Activated naive CD8-positive, alpha-beta T cell treated with anti-CD3 and anti-CD28 coated beads, Interleukin-2, amount 50 U/mL, for 24 hours (primary cell): Measurements from ENCODE around the gene RPL15.
A peak's percentile ranks its signal among the peaks of the same experiment; 100 is the strongest.
"Not testable (repeated sequence)": the region's sequence is repeated elsewhere in the genome, so short reads cannot be mapped to it uniquely, and the experiment has no call there.

Experiments used
- ATAC-seq: fragments of 150-1000 bp; cut with Tn5 transposase; one replicate; pipeline ENCODE4 v1.10.0; 2021
- DNase-seq: peaks from one replicate; pipeline ENCODE4 v3.0.0; 2021
- H3K27ac Mint-ChIP-seq: one replicate; pipeline ENCODE4 v1.8.0; 2021; ENCODE audit warnings: mild to moderate bottlenecking, mixed read lengths
- H3K27me3 Mint-ChIP-seq: one replicate; pipeline ENCODE4 v1.8.0; 2021; ENCODE audit warnings: mixed read lengths
- H3K36me3 Mint-ChIP-seq: one replicate; pipeline ENCODE4 v1.8.0; 2021; ENCODE audit warnings: low read depth, mixed read lengths
- H3K4me1 Mint-ChIP-seq: one replicate; pipeline ENCODE4 v1.8.0; 2021; ENCODE audit warnings: mixed read lengths
- H3K4me3 Mint-ChIP-seq: one replicate; pipeline ENCODE4 v1.8.0; 2021; ENCODE audit warnings: mild to moderate bottlenecking, moderate library complexity, mixed read lengths
- H3K9me3 Mint-ChIP-seq: one replicate; pipeline ENCODE4 v1.8.0; 2021; ENCODE audit warnings: mixed read lengths

Gene RPL15

DNA sequence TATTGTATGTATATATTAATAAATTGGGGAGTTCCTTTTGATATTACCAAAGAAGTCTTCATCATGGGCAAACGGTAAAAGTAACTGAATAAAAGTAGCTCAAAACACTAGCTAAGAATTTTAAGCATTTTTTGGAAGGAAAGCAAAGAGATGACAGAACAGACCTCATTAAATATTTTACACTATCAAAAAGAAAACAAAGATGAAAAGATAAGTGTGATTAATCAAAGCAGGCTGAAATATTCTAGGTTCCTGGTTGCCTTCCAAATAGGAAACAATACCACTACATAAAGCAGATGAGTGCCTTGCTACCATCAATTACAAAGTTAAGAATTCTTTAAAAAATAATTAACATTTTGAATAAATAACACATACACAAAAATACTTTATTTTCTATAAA, 3.8 kb upstream of the RPL15 start:
- Mint-ChIP-seq H3K27me3 (no peaks in the 10 kb centered on the region), H3K27ac (no peak overlapping the region), H3K4me1 (peaks cover 22% of the 10 kb centered on the region), H3K36me3 (peaks cover 25% of the 10 kb centered on the region), H3K9me3 (no peaks in the 10 kb centered on the region), H3K4me3 (no peak overlapping the region)
- DNase-seq (no peak), ATAC-seq (no peak)

DNA sequence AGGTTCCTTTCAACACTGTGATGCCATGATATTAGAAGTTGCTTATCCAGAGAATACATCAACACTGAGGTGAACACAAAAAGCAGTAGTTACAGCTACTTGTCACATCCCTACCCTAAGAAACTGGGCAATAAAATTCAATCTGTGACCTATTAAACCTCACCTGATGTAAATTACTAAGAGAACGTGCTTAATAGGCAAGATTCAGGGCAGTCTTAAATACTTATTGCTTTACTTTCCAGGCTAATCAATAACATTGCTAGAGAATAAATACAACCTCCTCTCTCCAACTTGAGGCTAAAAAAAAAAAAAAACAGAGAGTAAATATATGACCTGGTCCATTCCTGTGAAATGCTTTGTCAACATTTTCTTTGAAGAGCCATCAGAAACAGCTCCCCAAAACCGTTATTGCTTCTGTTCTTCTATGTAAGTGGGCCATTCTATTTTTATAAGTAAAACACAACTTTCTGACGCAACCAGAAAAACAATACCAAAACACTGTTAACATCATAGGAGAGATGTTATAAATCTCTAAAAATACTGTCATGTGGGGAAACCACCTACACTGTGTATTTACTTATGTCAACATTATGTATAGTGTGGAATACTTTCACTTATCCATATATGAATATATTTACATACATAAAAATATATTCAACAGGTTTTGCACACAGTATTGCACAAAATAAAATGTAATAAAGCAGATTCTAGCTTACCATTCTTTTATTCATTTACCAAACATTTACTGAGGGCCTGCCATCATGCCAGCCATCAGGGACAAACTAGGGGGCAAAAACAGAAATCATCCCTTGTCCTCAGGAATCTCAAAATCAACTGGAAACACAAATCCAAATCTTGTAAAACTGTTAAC, 2.8 kb upstream of the RPL15 start:
- no peak overlapping the region for H3K4me3 Mint-ChIP-seq
- DNase-seq (no peak), ATAC-seq (no peak)
- peaks cover 34% of the 10 kb centered on the region for H3K36me3 Mint-ChIP-seq
- peaks cover 30% of the 10 kb centered on the region for H3K4me1 Mint-ChIP-seq
- no peak overlapping the region for H3K27ac Mint-ChIP-seq
- no peaks in the 10 kb centered on the region for H3K27me3 Mint-ChIP-seq
- H3K9me3 Mint-ChIP-seq, result no peaks in the 10 kb centered on the region

DNA sequence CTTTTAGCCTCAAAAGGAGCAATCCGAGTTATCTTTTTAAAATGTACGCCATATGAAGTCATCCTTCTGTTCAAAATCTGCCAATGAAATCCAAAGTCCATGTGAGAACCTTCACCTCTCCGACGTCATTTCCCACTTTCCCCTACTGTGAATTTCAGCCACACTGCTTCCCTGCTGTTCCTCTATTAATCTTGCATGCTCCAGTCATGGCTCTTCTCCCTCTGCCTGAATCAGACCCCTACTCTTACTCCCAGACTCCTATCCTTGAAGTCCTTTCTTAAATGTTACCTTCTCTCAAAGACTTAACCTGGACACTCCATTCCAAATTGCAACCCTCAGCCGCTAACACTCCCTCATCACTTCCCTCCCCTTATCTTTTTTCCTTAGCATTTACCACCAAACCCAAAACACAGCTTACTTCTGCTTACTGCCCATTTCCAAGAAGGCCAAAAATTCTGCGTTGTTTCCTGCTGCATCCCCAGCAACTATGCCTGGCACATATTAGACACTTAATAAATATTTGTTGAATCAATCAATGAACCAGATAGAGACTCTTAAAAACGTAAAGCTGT, 1.3 kb upstream of the RPL15 start:
- ATAC-seq, result no peak
- Mint-ChIP-seq H3K27ac (peak overlapping the region; percentile 99), H3K36me3 (peaks cover 44% of the 10 kb centered on the region), H3K4me3 (peak overlapping the region; percentile 99), H3K9me3 (no peaks in the 10 kb centered on the region), H3K4me1 (peaks cover 44% of the 10 kb centered on the region), H3K27me3 (no peaks in the 10 kb centered on the region)
- no peak for DNase-seq

DNA sequence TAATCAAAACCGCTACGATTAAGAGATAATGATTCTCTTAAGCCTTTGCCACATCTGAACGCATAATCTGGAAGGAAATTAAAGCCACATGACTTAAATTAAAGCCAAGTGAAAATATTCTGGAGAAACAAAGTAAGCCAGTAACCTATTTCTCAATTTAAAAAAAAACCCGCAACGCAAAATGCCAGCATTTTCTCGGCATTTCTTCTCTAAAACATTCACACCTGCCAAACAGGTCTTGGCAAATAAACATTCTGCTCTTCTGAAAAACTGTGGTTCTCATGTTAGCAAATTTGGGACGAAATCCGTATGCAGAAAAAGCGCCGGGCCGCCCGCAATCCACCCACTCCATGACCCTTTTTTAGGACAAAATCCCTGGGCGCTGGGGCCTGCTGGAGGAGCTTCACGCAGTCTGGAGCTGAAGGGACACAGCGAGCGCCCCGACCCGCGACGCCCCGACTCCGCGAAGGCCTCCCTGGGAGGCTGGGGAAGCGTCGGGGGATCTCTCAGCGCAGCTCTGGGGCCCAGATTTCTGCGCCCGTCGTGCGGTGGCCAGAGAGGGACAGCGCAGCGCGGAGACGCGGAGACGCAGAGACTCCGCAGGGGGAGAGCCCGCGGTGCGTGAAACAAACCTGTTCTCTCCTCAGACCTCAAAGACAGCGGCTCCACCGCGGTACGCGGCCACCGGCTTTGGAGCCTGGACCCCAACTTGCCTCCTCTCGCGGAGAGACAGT, 613 bp upstream of the RPL15 start:
- H3K4me1 Mint-ChIP-seq, result peaks cover 45% of the 10 kb centered on the region
- peak overlapping the region; percentile 99 for H3K4me3 Mint-ChIP-seq
- peaks cover 50% of the 10 kb centered on the region for H3K36me3 Mint-ChIP-seq
- DNase-seq, result no peak
- H3K9me3 Mint-ChIP-seq, result no peaks in the 10 kb centered on the region
- H3K27ac Mint-ChIP-seq, result peak overlapping the region; percentile 99
- ATAC-seq, result peak; percentile 41
- H3K27me3 Mint-ChIP-seq, result no peaks in the 10 kb centered on the region

DNA sequence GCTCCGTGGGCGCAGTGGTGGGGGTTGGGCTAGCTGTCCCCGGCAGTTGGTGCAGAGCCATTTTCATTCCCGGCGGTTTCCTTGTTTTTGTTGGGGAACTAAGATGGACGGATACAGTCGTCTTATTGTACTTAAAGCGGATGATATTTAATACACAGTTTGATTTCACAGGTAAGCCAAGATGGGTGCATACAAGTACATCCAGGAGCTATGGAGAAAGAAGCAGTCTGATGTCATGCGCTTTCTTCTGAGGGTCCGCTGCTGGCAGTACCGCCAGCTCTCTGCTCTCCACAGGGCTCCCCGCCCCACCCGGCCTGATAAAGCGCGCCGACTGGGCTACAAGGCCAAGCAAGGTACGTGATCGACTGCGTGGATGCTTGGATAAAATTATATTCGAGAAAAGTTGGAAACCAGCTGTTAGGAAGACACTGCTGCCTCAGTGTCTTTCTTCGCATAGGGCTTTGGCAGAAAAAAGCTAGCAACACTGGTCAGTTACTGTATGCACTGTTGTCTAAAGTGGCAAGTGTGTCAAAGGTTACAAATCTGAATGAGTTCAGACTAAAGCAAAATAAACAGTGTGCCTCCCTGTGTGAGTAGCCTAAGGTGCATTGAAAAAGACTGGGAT, 859 bp downstream of the RPL15 start:
- Mint-ChIP-seq H3K4me1 (peaks cover 45% of the 10 kb centered on the region), H3K4me3 (peak overlapping the region; percentile 99), H3K27ac (peak overlapping the region; percentile 99), H3K36me3 (peaks cover 55% of the 10 kb centered on the region)
- H3K9me3 Mint-ChIP-seq, DNase-seq, ATAC-seq, H3K27me3 Mint-ChIP-seq: not testable (repeated sequence)

DNA sequence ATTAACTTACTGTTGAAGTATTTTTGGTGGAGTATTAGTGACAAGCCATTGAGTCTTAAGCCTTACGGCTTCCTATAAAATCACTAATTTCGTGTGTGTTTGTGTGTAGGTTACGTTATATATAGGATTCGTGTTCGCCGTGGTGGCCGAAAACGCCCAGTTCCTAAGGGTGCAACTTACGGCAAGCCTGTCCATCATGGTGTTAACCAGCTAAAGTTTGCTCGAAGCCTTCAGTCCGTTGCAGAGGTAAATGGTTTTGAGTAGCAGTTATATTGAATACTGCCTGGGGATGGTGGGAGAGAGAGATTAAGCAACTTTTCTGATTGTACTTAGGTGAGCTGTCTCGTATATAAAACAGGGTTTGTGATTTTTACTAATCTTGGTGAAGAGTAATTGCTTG, 1.4 kb downstream of the RPL15 start:
- H3K27ac Mint-ChIP-seq, result peak overlapping the region; percentile 99
- H3K4me1 Mint-ChIP-seq, result peaks cover 45% of the 10 kb centered on the region
- peaks cover 55% of the 10 kb centered on the region for H3K36me3 Mint-ChIP-seq
- not testable (repeated sequence) for ATAC-seq, H3K27me3 Mint-ChIP-seq, H3K9me3 Mint-ChIP-seq, DNase-seq
- peak overlapping the region; percentile 99 for H3K4me3 Mint-ChIP-seq

DNA sequence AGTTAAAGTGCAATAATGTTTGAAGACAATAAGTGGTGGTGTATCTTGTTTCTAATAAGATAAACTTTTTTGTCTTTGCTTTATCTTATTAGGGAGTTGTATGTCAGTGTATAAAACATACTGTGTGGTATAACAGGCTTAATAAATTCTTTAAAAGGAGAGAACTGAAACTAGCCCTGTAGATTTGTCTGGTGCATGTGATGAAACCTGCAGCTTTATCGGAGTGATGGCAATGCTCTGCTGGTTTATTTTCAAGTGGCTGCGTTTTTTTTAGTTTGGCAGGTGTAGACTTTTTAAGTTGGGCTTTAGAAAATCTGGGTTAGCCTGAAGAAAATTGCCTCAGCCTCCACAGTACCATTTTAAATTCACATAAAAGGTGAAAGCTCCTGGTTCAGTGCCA, 2.7 kb downstream of the RPL15 start:
- H3K27me3 Mint-ChIP-seq, result no peaks in the 10 kb centered on the region
- H3K4me3 Mint-ChIP-seq, result peak overlapping the region; percentile 99
- DNase-seq, result no peak
- H3K4me1 Mint-ChIP-seq, result peaks cover 43% of the 10 kb centered on the region
- H3K36me3 Mint-ChIP-seq, result peaks cover 55% of the 10 kb centered on the region
- peak overlapping the region; percentile 69 for H3K27ac Mint-ChIP-seq
- H3K9me3 Mint-ChIP-seq, result no peaks in the 10 kb centered on the region
- no peak for ATAC-seq

- Mint-ChIP-seq H3K9me3 (no peaks in the 10 kb centered on the region), H3K27ac (peak overlapping the region; percentile 71), H3K4me3 (peak overlapping the region; percentile 99), H3K4me1 (peaks cover 37% of the 10 kb centered on the region), H3K36me3 (peaks cover 55% of the 10 kb centered on the region), H3K27me3 (no peaks in the 10 kb centered on the region)
- no peak for DNase-seq
- no peak for ATAC-seq
These were observed 3.3 kb downstream of the RPL15 start for GRCh38 chr3:23920151-23920655.

DNA sequence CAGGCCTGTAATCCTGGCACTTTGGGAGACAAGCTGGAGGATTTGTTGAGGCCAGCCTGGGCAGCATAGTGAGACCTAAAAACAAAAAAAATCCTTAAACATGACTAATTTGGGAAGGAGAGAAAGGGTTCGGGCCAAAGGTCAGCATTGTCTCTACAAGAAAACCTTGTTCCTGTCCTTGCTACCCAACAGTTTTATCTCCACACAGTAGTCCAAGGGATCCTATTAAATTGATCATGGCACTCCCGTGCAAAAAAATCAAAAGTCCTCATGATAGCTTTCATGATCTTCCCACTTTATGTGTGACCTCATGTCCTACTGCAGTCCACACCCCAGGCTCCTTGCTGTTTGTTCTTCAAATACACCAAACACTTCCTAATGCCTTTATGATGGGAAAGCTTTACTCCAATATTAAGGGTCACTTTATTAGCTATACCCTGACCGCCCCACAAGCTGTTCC, 4.2 kb downstream of the RPL15 start:
- H3K27me3 Mint-ChIP-seq, result no peaks in the 10 kb centered on the region
- peaks cover 29% of the 10 kb centered on the region for H3K4me1 Mint-ChIP-seq
- H3K9me3 Mint-ChIP-seq, result no peaks in the 10 kb centered on the region
- DNase-seq (no peak), ATAC-seq (no peak)
- H3K36me3 Mint-ChIP-seq, result peaks cover 50% of the 10 kb centered on the region
- peak overlapping the region; percentile 54 for H3K27ac Mint-ChIP-seq
- H3K4me3 Mint-ChIP-seq, result peak overlapping the region; percentile 24

DNA sequence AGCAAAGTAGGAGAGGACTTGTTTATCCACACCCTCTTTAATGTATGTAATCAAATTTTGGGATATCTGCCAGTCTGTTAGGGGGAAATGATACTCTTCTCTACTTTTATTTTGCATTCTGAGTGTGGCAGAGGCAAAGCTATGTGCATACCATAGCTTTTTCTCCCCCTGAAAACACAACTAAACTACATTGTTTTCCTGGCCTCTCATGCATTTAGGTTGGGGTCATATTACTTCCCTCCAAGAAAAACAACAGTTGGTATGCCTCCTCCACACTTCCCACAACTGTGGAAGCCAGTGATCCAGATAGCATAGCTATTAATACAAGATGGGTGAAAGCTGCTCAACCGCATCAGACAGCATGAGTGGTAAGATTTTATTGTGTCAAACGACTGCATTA, 6.9 kb downstream of the RPL15 start:
- no peak overlapping the region for H3K4me3 Mint-ChIP-seq
- H3K27me3 Mint-ChIP-seq, result no peaks in the 10 kb centered on the region
- H3K4me1 Mint-ChIP-seq, result peaks cover 18% of the 10 kb centered on the region
- no peak for ATAC-seq
- H3K27ac Mint-ChIP-seq, result no peak overlapping the region
- H3K9me3 Mint-ChIP-seq, result no peaks in the 10 kb centered on the region
- peaks cover 30% of the 10 kb centered on the region for H3K36me3 Mint-ChIP-seq
- DNase-seq, result no peak

DNA sequence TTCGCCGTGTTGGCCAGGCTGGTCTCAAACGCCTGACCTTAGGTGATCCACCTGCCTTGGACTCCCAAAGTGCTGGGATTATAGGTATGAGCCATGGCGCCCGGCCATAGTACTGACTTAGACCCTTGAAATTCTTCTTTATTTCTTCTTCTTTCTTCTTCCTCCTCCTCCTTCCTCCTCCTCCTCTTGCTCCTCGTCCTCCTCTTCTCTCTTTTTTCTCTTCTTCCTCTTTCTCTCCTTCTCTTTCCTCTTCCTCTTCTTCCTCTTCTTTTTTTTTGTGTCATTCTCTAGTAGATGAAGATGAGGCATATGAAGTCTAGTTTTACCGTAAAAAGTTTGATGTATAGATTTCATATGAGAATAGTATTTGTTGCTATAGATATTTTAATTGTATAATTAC, 9.3 kb downstream of the RPL15 start:
- DNase-seq (no peak), ATAC-seq (no peak)
- Mint-ChIP-seq H3K36me3 (peaks cover 5% of the 10 kb centered on the region), H3K27ac (no peak overlapping the region), H3K4me1 (no peaks in the 10 kb centered on the region), H3K9me3 (no peaks in the 10 kb centered on the region), H3K27me3 (no peaks in the 10 kb centered on the region), H3K4me3 (no peak overlapping the region)

GRCh38 chr3:23926736-23927135, 9.8 kb downstream of the RPL15 start:
- H3K4me3 Mint-ChIP-seq, result no peak overlapping the region
- H3K36me3 Mint-ChIP-seq, result peaks cover 2% of the 10 kb centered on the region
- no peaks in the 10 kb centered on the region for H3K9me3 Mint-ChIP-seq

DNA sequence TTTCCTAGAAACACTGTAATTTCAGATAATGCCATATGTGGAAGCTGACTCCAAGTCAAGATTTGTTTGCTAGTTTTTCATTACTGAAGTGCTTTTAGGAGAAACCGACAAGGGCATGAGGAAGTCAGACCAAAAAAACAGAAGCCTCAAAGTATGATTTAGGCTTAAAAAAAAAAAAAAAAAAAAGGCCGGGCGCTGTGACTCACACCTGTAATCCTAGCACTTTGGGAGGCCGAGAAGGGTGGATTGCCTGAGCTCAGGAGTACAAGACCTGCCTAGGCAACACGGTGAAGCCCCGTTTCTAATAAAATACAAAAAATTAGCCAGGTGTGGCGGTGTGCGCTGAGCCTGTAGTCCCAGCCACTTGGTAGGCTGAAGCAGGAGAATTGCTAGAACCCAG, 11.6 kb downstream of the RPL15 start:
- H3K4me1 Mint-ChIP-seq, result no peaks in the 10 kb centered on the region
- H3K36me3 Mint-ChIP-seq, result no peaks in the 10 kb centered on the region
- no peak for ATAC-seq
- H3K27ac Mint-ChIP-seq, result no peak overlapping the region
- DNase-seq, result no peak
- no peaks in the 10 kb centered on the region for H3K27me3 Mint-ChIP-seq
- H3K4me3 Mint-ChIP-seq, result no peak overlapping the region
- no peaks in the 10 kb centered on the region for H3K9me3 Mint-ChIP-seq

More at GRCh38 chr3:23926736-23927135, 9.8 kb downstream of the RPL15 start:
- H3K27ac Mint-ChIP-seq, result no peak overlapping the region
- no peaks in the 10 kb centered on the region for H3K4me1 Mint-ChIP-seq
- H3K27me3 Mint-ChIP-seq, result no peaks in the 10 kb centered on the region
- no peak for DNase-seq
- no peak for ATAC-seq

DNA sequence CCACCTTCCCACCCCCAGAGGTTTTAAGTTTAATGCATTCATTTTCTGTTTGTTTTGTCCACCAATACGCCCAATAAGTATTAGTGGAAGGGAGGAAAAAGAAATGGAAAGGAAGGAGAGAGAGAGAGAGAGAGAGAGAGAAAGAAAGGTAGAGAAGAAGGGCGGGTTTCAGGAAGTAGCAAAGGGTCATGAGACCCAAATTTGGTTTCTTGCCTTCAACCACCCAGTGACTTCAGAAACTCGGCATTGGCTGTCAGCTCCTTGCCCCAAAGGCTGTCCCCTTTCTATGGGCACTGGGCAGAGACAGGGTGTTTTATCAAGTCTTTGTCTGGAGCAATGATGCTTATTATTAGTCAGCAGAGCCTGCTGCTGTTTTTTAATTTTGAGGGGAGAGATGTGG, 14.7 kb downstream of the RPL15 start:
- Mint-ChIP-seq H3K4me3 (no peak overlapping the region), H3K9me3 (no peaks in the 10 kb centered on the region), H3K27me3 (no peaks in the 10 kb centered on the region), H3K36me3 (no peaks in the 10 kb centered on the region), H3K27ac (no peak overlapping the region), H3K4me1 (peaks cover 2% of the 10 kb centered on the region)
- ATAC-seq (no peak), DNase-seq (no peak)
